ENCODE results near the gene HECTD2.
A peak's percentile ranks its signal among the peaks of the same experiment; 100 is the strongest.
"Not testable (repeated sequence)": the region's sequence is repeated elsewhere in the genome, so short reads cannot be mapped to it uniquely, and the experiment has no call there.

Gene HECTD2

DNA sequence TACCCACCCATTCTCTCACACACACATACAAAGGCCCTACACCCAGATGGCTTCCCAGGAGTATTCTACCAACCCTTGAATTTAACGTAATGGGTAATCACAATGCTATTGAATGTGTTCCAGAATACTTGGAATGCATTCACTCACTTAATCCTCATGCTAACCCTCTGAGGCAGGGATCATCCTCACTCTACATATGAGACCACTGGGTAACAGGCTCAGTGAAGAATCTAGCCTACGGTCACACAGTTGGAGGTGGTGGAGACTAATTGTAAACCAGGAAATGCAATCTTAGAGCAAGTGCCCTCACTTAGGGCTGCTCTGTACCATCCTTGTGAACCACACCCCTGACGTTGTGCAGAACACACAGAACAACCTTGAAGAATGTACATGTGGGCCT is 135.2 kb downstream of the HECTD2 start:
- no peak for DNase-seq

DNA sequence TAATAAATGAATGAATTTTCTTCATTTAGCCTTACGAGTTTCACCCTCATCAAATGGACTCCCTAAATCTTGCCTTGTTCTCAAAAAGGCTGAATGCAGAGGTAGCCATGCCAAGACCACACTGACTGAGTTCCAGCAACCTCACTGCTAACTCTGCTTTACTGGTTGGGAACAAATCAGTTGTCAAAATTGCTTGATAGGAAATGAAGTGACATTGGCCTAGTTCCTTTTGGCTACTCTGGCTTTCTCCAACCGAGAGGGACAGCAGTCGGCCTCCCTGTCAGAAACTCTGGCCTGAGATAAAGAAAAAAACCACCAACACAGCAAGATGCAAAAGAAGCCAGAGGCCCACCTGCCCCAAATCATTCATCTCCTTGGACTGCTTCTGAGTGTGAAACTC is 135.7 kb downstream of the HECTD2 start:
- DNase-seq, result no peak

DNA sequence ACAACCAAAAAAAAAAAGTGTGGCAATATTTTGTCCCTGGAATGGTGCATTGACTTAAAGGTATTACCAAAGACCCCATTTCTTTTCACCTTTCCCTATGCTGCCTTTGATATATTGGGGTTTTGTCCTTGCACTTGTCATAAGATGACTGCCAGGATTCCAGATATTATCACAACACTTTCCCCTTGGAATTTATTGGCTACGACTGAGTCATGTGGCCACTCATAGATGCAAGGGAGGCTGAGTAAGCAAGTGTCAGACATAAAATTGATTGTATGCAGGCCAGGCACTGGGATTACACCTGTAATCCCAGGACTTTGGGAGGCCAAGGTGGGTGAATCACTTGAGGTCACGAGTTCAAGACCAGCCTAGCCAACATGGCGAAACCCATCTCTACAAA is 139.1 kb downstream of the HECTD2 start:
- no peak for DNase-seq

DNA sequence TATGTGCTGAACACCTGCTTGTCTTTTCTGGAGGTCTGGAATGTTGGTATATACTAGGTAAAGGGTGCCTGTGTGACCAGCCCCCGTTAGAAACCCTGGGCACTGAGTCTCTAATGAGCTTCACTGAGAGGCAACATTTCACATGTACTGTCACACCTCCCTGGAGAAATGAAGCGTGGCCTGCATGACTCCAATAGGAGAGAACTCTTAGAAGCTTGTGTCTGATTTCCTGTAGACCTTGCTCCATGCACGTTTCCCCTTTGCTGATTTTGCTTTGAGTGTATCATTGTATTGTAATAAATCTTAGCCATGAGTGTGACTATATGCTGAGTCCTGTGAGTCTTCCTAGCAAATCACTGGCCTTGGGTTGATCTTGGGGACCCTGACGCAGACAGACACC is 139.9 kb downstream of the HECTD2 start:
- DNase-seq, result no peak

DNA sequence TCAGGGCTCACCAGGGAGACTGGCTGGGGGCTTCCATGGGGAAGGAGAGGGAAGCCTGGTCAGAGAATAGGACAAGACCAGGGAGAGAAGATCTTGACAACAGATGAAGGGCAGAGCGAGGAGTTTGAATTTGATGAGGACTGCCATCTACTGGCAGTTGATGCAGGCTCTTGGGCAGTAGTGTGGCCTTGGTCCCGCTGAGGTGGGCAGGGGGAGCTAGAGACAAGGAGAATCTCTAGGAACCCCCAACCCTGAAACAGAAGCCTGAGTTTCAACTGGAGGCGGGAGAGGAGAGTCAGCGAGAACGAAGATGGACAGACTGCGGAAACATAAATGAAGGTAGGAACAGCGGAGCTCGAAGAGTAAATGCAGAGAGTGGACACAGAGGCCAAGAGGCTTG is 141.7 kb downstream of the HECTD2 start:
- peak; percentile 18 to 27 for DNase-seq

DNA sequence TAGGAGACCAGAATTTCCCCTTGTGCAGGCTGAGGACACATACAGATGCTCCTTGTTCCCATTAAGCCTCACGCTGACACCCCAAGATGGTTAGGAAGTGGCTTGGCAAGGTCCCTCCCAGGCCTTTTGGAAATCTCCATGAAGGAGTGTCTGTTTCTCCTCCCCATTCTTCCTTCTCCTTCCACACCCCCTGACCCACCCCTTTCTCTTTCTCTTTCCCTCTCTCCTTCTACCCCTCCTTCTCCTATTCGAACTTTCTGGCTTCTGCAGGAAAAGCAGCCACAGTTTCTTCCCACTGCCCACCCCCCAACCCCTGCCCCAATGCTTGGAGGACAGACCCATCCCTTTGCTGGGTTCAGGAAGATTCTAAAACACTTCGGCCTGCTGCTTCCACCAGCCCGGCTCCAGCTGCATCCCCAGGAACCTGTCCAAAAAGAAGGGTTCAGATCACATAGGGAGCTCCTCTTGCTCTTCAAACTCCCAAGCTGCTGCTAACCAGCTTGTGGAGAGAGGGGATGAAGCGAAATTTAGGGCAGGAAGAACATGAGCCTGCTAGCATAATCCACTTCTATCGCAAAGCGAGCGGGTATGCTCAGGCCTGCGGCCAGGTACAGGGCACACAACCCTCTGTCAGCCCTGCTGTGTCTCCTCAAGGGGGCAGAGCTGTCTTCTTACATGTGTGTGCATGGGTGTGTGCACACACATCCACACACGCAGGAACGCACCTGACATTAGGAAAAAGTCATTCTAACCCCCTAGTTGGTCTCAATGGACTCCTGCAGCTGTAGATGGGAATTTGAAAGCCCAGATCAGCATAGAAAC is 142.3 kb downstream of the HECTD2 start:
- no peak for DNase-seq

DNA sequence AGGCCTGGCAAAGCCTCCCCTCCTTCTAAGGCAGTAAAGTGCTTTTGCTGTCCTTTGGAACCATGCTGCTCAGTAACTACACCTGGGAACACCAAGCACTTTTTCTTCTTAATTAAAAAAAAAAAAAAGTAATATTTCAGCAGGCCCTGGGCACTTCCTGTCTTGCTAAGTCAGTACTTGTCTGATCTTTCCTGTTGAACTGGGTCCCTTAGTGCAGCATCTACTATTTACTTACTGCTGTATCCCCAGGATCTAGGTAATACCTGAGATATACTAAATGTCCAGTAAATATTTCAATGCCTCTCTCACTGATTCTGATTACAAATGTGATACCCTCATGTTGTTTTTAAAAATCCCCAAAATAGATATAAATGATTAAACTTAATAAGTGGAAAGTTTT is 145.3 kb downstream of the HECTD2 start:
- no peak for DNase-seq

DNA sequence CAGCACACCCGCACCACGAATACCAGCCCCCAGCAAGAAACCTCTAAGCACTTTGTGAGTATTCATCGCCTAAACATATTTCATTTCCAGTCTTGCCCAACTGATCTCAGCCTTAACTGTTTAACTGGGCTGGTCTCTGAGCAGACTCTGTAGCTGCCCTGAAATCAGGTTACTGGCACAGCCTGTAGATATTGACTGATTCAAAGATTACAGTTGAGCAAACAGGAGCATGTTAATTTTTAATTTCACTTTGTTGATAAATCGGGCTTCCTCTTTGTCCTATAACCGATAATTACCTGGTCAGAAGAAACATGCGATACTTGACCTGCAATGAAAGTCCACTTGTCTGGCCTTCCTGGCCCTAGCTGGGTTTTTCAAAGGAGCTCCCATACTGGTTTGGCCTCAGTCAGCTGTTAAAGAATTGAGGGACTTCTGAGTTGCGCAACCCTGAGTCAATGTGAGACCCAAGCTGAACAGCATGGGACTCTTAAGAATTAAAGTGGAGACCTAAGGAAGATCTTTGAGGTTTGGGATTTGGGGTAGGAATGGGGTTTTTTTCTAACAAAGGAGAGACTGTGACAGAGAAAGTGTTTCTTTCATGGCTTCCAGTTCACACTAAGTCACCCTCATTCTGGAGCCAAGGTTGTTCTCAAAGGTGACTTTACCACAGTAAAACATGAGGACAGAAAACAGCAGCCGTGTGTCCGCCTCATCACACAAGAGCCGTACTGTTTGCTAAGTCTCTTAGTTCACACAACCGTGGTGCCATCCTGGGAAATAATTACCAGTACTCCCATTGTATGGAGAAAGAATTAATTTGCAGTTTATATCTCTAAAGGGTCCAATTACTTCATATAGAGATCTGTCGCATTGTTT is 146.8 kb downstream of the HECTD2 start:
- DNase-seq, result no peak

DNA sequence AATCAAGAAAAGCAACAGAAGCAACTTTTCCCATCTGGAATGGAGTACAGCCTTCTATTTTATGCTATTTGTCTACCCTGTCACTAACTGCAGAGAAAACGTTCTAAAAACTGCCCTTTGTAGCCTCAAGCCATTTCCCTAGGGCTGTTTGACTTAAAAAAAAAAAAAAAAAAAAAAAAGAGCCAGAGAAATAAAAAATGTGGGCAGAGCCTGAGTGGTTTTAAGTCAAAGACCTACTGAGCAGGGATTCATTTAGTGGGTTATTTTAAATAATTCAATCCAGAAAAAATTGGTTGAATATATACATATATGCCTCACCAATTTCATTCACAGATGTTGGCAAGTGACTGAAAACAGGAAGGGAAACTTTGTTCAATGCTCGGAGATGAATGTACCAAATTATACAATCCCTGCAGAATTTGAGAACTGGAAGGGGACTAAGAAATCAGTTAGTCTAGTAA is 147.5 kb downstream of the HECTD2 start:
- DNase-seq, result no peak

DNA sequence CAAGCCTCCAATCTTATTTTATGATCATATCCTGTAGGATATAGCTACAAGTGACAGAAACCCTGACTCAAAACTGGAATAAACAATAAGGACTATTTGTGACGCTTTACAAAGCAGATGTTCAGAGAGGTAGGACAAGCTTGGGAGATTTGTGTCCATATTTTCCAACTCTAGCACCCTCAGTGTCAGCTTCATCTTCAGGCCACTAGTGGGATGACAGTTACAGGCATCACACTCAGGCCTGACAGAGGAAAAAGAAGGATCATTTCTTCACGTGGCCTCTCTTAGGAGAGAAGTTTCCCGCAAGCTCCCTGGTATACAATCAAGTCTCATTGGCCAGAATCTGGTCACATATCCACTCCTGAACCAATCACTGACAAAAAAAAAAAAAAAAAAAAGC is 148.3 kb downstream of the HECTD2 start:
- no peak for DNase-seq

DNA sequence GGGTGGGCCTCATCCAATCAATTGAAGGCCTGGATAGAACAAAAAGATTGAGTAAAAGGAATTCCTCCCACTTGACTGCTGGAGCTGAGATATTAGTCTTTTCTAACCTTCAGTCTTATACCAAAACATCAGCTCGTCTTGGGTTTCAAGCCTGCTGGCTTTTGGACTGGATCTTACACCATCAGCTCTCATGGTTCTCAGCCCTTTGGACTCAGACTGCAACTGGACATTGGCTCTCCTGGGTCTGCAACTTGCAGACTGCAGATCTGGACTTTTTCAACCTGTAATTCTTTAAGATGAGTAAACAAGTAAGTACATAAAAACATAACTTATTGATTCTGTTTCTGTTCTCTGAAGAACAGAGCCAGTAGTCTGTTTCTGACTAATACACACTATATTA is 149.0 kb downstream of the HECTD2 start:
- no peak for DNase-seq

DNA sequence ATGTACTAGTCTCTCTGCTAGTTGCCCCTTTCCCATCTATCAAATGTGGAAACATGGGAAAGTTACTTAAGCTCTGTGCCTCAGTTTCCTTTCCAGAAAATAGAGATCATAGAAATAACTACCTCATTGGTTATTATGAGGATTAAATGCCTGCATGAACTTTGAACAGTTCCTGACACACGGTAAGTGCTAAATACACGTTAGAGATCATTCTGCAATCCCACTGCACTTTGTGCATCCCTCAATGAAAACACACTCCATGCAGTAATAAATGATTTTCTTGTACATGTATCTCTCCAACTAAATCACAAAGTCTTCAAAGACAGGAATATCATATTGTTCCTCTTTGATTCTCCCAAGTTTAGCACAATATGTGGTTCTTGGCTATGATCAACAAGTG is 149.6 kb downstream of the HECTD2 start:
- DNase-seq, result no peak

DNA sequence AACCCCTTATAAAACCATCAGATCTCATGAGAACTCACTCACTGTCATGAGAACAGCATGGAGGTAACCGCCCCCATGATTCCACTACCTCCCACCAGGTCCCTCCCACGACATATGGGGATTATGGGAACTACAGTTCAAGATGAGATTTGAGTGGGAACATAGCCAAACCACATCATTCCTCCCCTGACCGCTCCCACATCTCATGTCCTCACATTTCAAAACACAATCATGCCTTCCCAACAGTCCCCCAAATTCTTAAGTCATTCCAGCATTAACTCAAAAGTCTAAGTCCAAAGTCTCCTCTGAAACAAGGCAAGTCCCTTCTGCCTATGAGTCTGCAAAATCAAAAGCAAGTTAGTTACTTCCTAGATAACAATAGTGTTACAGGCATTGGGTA is 150.7 kb downstream of the HECTD2 start:
- DNase-seq, result not testable (repeated sequence)

DNA sequence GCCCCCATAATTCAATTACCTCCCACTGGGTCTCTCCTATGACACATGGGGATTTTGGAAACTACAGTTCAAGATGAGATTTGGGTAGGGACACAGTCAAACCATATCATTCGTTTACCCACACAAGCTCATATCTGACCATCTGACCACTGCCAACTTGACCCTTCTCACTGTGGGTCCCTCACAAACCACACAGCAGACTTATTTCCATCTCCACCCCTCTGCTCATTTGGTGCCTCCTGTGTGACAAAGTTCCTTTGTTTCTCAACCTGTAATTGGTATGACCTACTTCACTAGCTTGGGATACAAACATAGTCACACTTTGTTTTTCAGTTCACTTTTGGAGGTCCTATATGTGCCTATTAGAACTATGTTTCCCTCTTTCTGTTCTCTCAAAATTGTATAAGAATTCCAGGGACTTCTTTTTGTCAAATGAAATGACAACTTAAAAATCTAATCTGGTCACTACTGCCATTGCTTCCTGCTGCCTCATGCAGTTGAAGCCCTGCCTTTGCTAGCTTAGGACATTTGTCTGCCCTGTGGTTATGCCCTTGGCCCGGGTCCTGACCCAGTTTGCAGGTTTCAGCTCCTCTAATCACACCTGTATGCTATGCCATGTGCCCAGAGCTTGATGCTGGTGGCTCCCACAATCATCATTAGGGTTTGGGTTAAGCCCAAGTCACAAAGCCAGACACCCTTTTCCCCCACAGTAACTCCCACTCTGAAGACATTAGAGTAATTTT is 152.9 kb downstream of the HECTD2 start:
- no peak for DNase-seq

DNA sequence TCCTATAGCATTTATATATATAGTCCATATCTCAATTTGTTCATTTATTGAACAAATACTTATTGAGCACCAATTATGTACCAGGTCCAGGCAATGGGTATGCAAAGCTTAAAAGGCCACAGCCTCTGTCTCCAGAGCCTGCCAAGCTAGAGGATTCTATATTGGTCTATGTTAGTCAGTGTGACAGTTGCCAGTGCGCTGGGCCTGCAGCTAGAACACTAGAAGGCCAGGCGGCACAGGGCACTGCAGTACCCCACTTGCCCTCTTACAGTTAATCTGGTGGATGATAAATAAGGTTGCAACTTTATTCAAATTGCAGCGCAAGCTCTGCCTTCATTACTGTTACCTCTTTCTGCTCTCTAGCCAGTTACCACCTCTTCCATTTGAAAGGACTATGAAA is 153.9 kb downstream of the HECTD2 start:
- no peak for DNase-seq
